Measurements from ENCODE around the gene ZC3H13.

DNA sequence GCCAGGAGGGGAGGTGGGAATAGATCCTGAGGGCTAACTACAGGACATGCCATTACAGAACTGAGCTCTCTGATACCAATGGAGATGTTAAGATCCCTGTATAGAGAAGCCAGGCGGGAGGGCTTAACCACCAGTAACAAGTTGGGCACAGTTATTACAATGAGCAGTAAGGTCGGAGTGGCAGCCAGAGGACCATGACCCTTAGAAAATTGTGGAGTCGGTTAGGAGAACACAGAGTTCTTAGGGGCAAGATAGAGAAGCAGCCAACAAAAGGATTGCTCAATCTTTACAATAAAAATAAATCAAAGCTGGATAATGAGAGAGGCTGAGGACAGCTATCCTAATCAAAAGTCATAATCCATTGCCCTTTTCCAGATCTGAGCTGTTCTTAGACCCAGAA lies 41.9 kb upstream of the ZC3H13 start:
- TF ChIP-seq CTCF (IDR thresholded peaks at IDR 0.05; ENCODE audit: poor library complexity, severe bottlenecking) (no peak), POLR2AphosphoS5 (IDR thresholded peaks at IDR 0.05) (no peak), SMC3 (conservative IDR thresholded peaks at IDR 0.05; ENCODE audit: poor library complexity) (no peak), RAD21 (conservative IDR thresholded peaks at IDR 0.05) (no peak), EZH2 (IDR thresholded peaks at IDR 0.05; ENCODE audit: borderline replicate concordance, insufficient read depth, low read length, poor library complexity, severe bottlenecking) (no peak)
- TF ChIP-seq, protein P1, sequence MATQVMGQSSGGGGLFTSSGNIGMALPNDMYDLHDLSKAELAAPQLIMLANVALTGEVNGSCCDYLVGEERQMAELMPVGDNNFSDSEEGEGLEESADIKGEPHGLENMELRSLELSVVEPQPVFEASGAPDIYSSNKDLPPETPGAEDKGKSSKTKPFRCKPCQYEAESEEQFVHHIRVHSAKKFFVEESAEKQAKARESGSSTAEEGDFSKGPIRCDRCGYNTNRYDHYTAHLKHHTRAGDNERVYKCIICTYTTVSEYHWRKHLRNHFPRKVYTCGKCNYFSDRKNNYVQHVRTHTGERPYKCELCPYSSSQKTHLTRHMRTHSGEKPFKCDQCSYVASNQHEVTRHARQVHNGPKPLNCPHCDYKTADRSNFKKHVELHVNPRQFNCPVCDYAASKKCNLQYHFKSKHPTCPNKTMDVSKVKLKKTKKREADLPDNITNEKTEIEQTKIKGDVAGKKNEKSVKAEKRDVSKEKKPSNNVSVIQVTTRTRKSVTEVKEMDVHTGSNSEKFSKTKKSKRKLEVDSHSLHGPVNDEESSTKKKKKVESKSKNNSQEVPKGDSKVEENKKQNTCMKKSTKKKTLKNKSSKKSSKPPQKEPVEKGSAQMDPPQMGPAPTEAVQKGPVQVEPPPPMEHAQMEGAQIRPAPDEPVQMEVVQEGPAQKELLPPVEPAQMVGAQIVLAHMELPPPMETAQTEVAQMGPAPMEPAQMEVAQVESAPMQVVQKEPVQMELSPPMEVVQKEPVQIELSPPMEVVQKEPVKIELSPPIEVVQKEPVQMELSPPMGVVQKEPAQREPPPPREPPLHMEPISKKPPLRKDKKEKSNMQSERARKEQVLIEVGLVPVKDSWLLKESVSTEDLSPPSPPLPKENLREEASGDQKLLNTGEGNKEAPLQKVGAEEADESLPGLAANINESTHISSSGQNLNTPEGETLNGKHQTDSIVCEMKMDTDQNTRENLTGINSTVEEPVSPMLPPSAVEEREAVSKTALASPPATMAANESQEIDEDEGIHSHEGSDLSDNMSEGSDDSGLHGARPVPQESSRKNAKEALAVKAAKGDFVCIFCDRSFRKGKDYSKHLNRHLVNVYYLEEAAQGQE (IDR thresholded peaks at IDR 0.05; ENCODE audit: borderline replicate concordance): no peak
